ENCODE measurements around the gene DRAXIN. TPM values are rescaled to one million over a fixed set of nuclear protein-coding genes. Genes with fewer than 3 reads are reported as not detected.

Gene DRAXIN
- total RNA-seq, 2 donors from 2014 or later: 0.35 TPM; not detected in 1

GRCh38 chr1:11695861-11696260, 4.4 kb downstream of the DRAXIN start:
- H3K27me3 ChIP-seq (replicated peaks; ENCODE audit: insufficient read depth): peaks cover 8% of the 10 kb centered on the region
- ATAC-seq (ENCODE audit: insufficient number of reproducible peaks, low FRiP score, low read depth): no peak
- no peak for DNase-seq (ENCODE audit: low spot score)
- no peak for TF ChIP-seq CTCF (IDR thresholded peaks at IDR 0.05)
- no peaks in the 10 kb centered on the region for H3K36me3 ChIP-seq
- no peaks in the 10 kb centered on the region for H3K9me3 ChIP-seq
- H3K4me1 ChIP-seq (ENCODE audit: control insufficient read depth in 1 of 2, low read depth in 2 of 2): peaks cover 10 to 29% of the 10 kb centered on the region in 2 donors
- H3K4me3 ChIP-seq: no peak overlapping the region
- no peak overlapping the region for H3K27ac ChIP-seq

GRCh38 chr1:11697188-11697892, 5.8 kb downstream of the DRAXIN start:
- no peak for ATAC-seq (ENCODE audit: insufficient number of reproducible peaks, low FRiP score, low read depth)
- Histone ChIP-seq H3K4me1 (ENCODE audit: control insufficient read depth in 1 of 2, low read depth in 2 of 2) (peaks cover 11 to 30% of the 10 kb centered on the region in 2 donors), H3K4me3 (no peak overlapping the region), H3K9me3 (no peaks in the 10 kb centered on the region), H3K36me3 (no peaks in the 10 kb centered on the region), H3K27ac (no peak overlapping the region), H3K27me3 (replicated peaks; ENCODE audit: insufficient read depth) (peaks cover 3% of the 10 kb centered on the region)
- DNase-seq (ENCODE audit: low spot score): no peak
- no peak for TF ChIP-seq CTCF (IDR thresholded peaks at IDR 0.05)

- Histone ChIP-seq H3K27me3 (replicated peaks; ENCODE audit: insufficient read depth) (no peaks in the 10 kb centered on the region), H3K4me1 (ENCODE audit: control insufficient read depth in 1 of 2, low read depth in 2 of 2) (peaks cover 11 to 25% of the 10 kb centered on the region in 2 donors), H3K4me3 (no peak overlapping the region), H3K36me3 (no peaks in the 10 kb centered on the region), H3K9me3 (no peaks in the 10 kb centered on the region), H3K27ac (no peak overlapping the region)
- ATAC-seq (ENCODE audit: insufficient number of reproducible peaks, low FRiP score, low read depth) (no peak), DNase-seq (ENCODE audit: low spot score) (no peak)
- TF ChIP-seq CTCF (IDR thresholded peaks at IDR 0.05): no peak
Measured at GRCh38 chr1:11697893-11698210, 6.3 kb downstream of the DRAXIN start.

GRCh38 chr1:11700601-11701467, 9.3 kb downstream of the DRAXIN start:
- Histone ChIP-seq H3K4me3 (peak overlapping the region; percentile 31), H3K4me1 (ENCODE audit: control insufficient read depth in 1 of 2, low read depth in 2 of 2) (peaks cover 5 to 13% of the 10 kb centered on the region in 2 donors), H3K27me3 (replicated peaks; ENCODE audit: insufficient read depth) (no peaks in the 10 kb centered on the region), H3K27ac (no peak overlapping the region), H3K9me3 (no peaks in the 10 kb centered on the region), H3K36me3 (no peaks in the 10 kb centered on the region)
- TF ChIP-seq CTCF (IDR thresholded peaks at IDR 0.05): no peak
- ATAC-seq (ENCODE audit: insufficient number of reproducible peaks, low FRiP score, low read depth) (no peak), DNase-seq (ENCODE audit: low spot score) (no peak)

- TF ChIP-seq CTCF (IDR thresholded peaks at IDR 0.05): no peak
- ATAC-seq (ENCODE audit: insufficient number of reproducible peaks, low FRiP score, low read depth) (no peak), DNase-seq (ENCODE audit: low spot score) (no peak)
- Histone ChIP-seq H3K27me3 (replicated peaks; ENCODE audit: insufficient read depth) (no peaks in the 10 kb centered on the region), H3K4me1 (ENCODE audit: control insufficient read depth in 1 of 2, low read depth in 2 of 2) (peaks cover 5 to 13% of the 10 kb centered on the region in 2 donors), H3K36me3 (no peaks in the 10 kb centered on the region), H3K9me3 (no peaks in the 10 kb centered on the region), H3K4me3 (peak overlapping the region; percentile 31), H3K27ac (no peak overlapping the region)
Measured at GRCh38 chr1:11701551-11701961, 10.0 kb downstream of the DRAXIN start.

Data from thoracic aorta (tissue), 2 donors.